ENCODE results near the gene ARHGAP30. TPM values are rescaled to one million over a fixed set of nuclear protein-coding genes. Genes with fewer than 3 reads are reported as not detected.

The ARHGAP30 gene
- total and polyA plus RNA-seq, 2 of the 8 experiments (the other 6 are each of a cell fraction or from before 2014, with no cell fraction given) = 0.27 to 0.39 TPM

- TF ChIP-seq CHD7 (IDR thresholded peaks at IDR 0.05; ENCODE audit: insufficient replicate concordance, low read length) = no peak
- no peak for TF ChIP-seq E2F6 (IDR thresholded peaks at IDR 0.05)
- no peak for TF ChIP-seq CHD1 (IDR thresholded peaks at IDR 0.05; ENCODE audit: low read depth, low read length)
- no peak for TF ChIP-seq KDM4A (IDR thresholded peaks at IDR 0.05; ENCODE audit: low read depth, low read length, severe bottlenecking)
- no peak for TF ChIP-seq KDM5A (IDR thresholded peaks at IDR 0.05; ENCODE audit: low read length)
- TF ChIP-seq CREB1 (IDR thresholded peaks at IDR 0.05) = no peak
- no peak for TF ChIP-seq CBX5 (IDR thresholded peaks at IDR 0.05; ENCODE audit: low read depth, low read length)
- no peak for TF ChIP-seq POU5F1 (IDR thresholded peaks at IDR 0.05; ENCODE audit: low read depth, low read length)
- TF ChIP-seq JUN (IDR thresholded peaks at IDR 0.05; ENCODE audit: low read depth, low read length) = no peak
- TF ChIP-seq NANOG (IDR thresholded peaks at IDR 0.05; ENCODE audit: insufficient read depth, low read depth, low read length, poor library complexity, severe bottlenecking) = no peak
- TF ChIP-seq BRCA1 (IDR thresholded peaks at IDR 0.05; ENCODE audit: low read depth, low read length) = no peak
These were observed 41.8 kb upstream of the ARHGAP30 start (continued) for GRCh38 chr1:161111527-161111926.

All from H1 (cell line).